A673 (cell line): ENCODE results near the gene TM4SF1. TPM values are rescaled to one million over a fixed set of nuclear protein-coding genes. Genes with fewer than 3 reads are reported as not detected.

ENCODE experiments used
- BruUV-seq: library from RNA; stranded (reverse); fragments of 400-500 nt; replicated peaks from 2 replicates; lab custom pipeline; 2021; lab: Mats Ljungman, UMichigan
- CTCF ChIA-PET: fragments of 300-600 bp; sonication (Branson Sonifier 250); formaldehyde crosslinking; loops from one replicate; lab custom pipeline; 2022; ENCODE audit warnings: antibody characterized with exemption; lab: Charles Lee
- POLR2A ChIA-PET: fragments of 300-600 bp; sonication (Branson Sonifier 250); formaldehyde crosslinking; loops from one replicate; lab custom pipeline; 2022; ENCODE audit warnings: antibody characterized with exemption; ENCODE audit not compliant: low non-redundant PET; lab: Charles Lee
- DNase-seq: peaks from one replicate; pipeline ENCODE4 v3.0.0-alpha.2; 2015; ENCODE audit warnings: low spot score
- H3K27ac ChIP-seq: fragments of 200-600 bp; sonication (generic); 2 replicates; pipeline ENCODE4 v1.5.1; 2016; ENCODE audit warnings: mixed run types, low read depth, mild to moderate bottlenecking, mixed read lengths, antibody characterized with exemption, low read length; ENCODE audit not compliant: poor library complexity, severe bottlenecking
- H3K27me3 ChIP-seq: fragments of 200-600 bp; sonication (generic); replicated peaks from 2 replicates; pipeline ENCODE4 v1.6.1; 2017; ENCODE audit warnings: mixed run types, low read depth, mild to moderate bottlenecking, mixed read lengths, antibody characterized with exemption, low read length; ENCODE audit not compliant: insufficient read depth, poor library complexity
- H3K36me3 ChIP-seq: fragments of 200-600 bp; sonication (generic); 2 replicates; pipeline ENCODE4 v1.6.1; 2016; ENCODE audit warnings: mixed run types, mild to moderate bottlenecking, mixed read lengths, antibody characterized with exemption, low read length; ENCODE audit not compliant: insufficient read depth, poor library complexity, severe bottlenecking
- H3K4me1 ChIP-seq: fragments of 200-600 bp; sonication (generic); 2 replicates; pipeline ENCODE4 v1.6.1; 2017; ENCODE audit warnings: mixed run types, mild to moderate bottlenecking, mixed read lengths, antibody characterized with exemption, low read length; ENCODE audit not compliant: insufficient read depth, poor library complexity, severe bottlenecking
- H3K4me3 ChIP-seq: fragments of 200-600 bp; sonication (generic); 2 replicates; pipeline ENCODE4 v1.5.1; 2016; ENCODE audit warnings: low read depth, mixed run types, mild to moderate bottlenecking, mixed read lengths, low read length; ENCODE audit not compliant: poor library complexity, severe bottlenecking
- H3K9me3 ChIP-seq: fragments of 200-600 bp; sonication (generic); 2 replicates; pipeline ENCODE4 v1.6.1; 2016; ENCODE audit warnings: mixed run types, low read depth, mild to moderate bottlenecking, mixed read lengths, antibody characterized with exemption, low read length; ENCODE audit not compliant: poor library complexity, severe bottlenecking
- EZH2 ChIP-seq: fragments of 200-600 bp; sonication (generic); IDR thresholded peaks from 2 replicates; pipeline ENCODE4 v1.6.1; 2017; ENCODE audit warnings: borderline replicate concordance, low read depth, mild to moderate bottlenecking, mixed read lengths, antibody characterized with exemption, low read length; ENCODE audit not compliant: poor library complexity, severe bottlenecking
- intact Hi-C: fragments of 100-400 bp; cut with micrococcal nuclease; formaldehyde crosslinking; loops from one replicate; pipeline ENCODE4 v1.10.0; 2022; ENCODE audit not compliant: unreplicated experiment
- total RNA-seq: library from RNA; stranded (reverse); gene quantifications from 2 replicates; pipeline ENCODE4 v1.2.3, GENCODE V29; 2021
- TF ChIP-seq, protein P1 (sequence below): fragments of 300-800, 200-600 bp; sonication (generic); conservative IDR thresholded peaks from 2 replicates; pipeline ENCODE4 v1.5.1; 2017; ENCODE audit warnings: low read depth, mild to moderate bottlenecking, antibody characterized with exemption, low read length, moderate library complexity, mixed read lengths

The TM4SF1 gene
- total RNA-seq, 1 experiment from 2014 or later: 0.28 TPM

DNA sequence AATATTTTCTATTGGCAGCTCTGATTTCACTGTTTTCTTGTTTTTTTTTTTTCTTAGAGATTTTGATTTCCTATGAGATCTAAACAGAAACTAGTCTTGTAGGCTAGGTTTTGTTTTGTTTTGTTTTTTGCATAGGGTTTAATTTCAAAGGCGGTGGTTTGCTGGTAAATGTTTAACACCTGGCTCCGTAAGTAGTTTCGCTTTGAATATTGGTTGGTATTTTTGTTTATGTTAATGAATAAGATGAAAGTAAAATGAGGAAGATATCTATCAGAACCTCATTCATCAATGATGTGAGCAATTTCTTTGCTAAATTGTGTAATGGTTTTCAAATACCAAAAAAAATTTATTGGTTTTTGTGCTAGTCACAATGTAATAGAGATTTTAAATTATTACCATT, 39.7 kb upstream of the TM4SF1 start:
- intact Hi-C loops: no loop called here
- TF ChIP-seq, protein P1, sequence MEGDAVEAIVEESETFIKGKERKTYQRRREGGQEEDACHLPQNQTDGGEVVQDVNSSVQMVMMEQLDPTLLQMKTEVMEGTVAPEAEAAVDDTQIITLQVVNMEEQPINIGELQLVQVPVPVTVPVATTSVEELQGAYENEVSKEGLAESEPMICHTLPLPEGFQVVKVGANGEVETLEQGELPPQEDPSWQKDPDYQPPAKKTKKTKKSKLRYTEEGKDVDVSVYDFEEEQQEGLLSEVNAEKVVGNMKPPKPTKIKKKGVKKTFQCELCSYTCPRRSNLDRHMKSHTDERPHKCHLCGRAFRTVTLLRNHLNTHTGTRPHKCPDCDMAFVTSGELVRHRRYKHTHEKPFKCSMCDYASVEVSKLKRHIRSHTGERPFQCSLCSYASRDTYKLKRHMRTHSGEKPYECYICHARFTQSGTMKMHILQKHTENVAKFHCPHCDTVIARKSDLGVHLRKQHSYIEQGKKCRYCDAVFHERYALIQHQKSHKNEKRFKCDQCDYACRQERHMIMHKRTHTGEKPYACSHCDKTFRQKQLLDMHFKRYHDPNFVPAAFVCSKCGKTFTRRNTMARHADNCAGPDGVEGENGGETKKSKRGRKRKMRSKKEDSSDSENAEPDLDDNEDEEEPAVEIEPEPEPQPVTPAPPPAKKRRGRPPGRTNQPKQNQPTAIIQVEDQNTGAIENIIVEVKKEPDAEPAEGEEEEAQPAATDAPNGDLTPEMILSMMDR: no peak
- TF ChIP-seq EZH2: no peak
- Histone ChIP-seq H3K36me3 (no peaks in the 10 kb centered on the region), H3K27ac (no peak overlapping the region), H3K4me1 (no peaks in the 10 kb centered on the region), H3K27me3 (no peaks in the 10 kb centered on the region), H3K4me3 (no peak overlapping the region), H3K9me3 (no peaks in the 10 kb centered on the region)
- BruUV-seq: no TSS peak
- POLR2A ChIA-PET: interaction anchor here (0.5 kb wide), 1 partner anchor 9 kb away, joined by 4 read pairs; no protein-coding TSS in a partner anchor
- no peak for DNase-seq
- CTCF ChIA-PET: no interaction called here

DNA sequence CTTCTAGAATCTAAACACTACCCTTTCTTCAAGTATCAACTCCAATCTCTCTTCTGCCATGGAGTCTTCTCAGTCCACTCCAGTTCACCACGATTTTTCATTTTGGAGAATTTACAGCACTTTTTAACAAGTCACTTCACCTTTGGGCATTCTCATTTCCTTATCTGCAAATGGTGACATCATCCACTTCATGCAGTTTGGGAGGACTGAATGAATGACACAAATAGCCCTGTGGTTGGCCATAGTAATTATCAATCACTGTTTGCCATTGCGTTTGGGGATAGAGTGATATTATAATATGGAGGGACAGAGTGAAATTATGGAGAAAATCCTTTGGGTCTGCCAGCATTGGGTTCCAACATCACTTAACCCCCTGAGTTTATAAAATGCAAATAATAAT, 38.0 kb upstream of the TM4SF1 start:
- POLR2A ChIA-PET: no interaction called here
- Histone ChIP-seq H3K4me3 (no peak overlapping the region), H3K9me3 (no peaks in the 10 kb centered on the region), H3K27me3 (no peaks in the 10 kb centered on the region), H3K36me3 (no peaks in the 10 kb centered on the region), H3K4me1 (no peaks in the 10 kb centered on the region), H3K27ac (no peak overlapping the region)
- BruUV-seq: no TSS peak
- TF ChIP-seq, protein P1: no peak
- no peak for TF ChIP-seq EZH2
- no peak for DNase-seq
- intact Hi-C loops: no loop called here
- CTCF ChIA-PET: no interaction called here

DNA sequence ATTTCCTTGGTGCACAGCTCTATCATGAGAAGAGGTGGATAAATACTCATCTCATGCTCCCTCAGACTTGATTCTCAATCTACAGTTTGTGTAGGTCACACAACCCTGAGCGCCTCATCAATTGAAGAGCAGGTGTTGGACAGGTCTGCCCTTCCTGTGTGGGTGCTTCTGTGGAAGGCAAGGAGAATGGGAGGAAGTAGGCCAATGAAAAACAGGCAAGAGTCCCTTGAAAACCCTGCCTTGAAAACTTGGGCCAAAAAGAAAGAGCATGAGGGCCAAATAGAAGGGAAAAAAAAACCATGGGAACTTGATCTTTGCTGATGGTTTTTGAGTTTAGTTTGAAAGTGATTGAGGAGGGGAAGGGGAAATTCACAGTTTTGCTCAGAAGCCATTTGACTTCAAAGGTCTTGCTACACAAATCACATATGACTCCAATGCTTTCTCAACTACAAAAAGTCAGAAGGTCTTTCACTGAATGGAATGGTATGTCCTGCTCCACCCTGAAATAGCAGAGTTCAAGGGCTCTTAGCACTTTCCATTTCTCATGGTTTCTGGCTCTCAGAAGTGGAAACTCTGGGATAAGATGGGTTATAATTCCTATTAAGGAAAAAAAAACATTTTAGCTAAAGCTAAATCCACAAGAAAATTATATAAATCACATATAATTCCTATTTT, 37.2 kb upstream of the TM4SF1 start:
- POLR2A ChIA-PET: no interaction called here
- no peak for DNase-seq
- no peak for TF ChIP-seq EZH2
- TF ChIP-seq, protein P1: no peak
- H3K27ac ChIP-seq: no peak overlapping the region
- intact Hi-C loops: no loop called here
- CTCF ChIA-PET: no interaction called here
- no peak overlapping the region for H3K4me3 ChIP-seq
- no peaks in the 10 kb centered on the region for H3K4me1 ChIP-seq
- no TSS peak for BruUV-seq
- H3K36me3 ChIP-seq: no peaks in the 10 kb centered on the region
- H3K9me3 ChIP-seq: no peaks in the 10 kb centered on the region
- H3K27me3 ChIP-seq: no peaks in the 10 kb centered on the region
